Stimulated activated effector memory CD8-positive, alpha-beta T cell treated with anti-CD3 and anti-CD28 coated beads, Interleukin-12 subunit alpha, Interleukin-12 subunit beta, amount 100 ng/mL, for 72 hours (primary cell): ENCODE results near the gene CDHR1.

Experiments used
- ATAC-seq: fragments of 150-1000 bp; cut with Tn5 transposase; 2 replicates; pipeline ENCODE4 v1.10.0; 2021
- DNase-seq, 2 donors: peaks; one replicate each; pipeline ENCODE4 v3.0.0; 2021 to 2022; ENCODE audit warnings: low spot score in 2 of 2
- H3K27ac Mint-ChIP-seq: one replicate; pipeline ENCODE4 v1.8.0; 2022; ENCODE audit warnings: mild to moderate bottlenecking, mixed read lengths
- H3K36me3 Mint-ChIP-seq: one replicate; pipeline ENCODE4 v1.8.0; 2022; ENCODE audit warnings: mild to moderate bottlenecking, mixed read lengths
- H3K4me1 Mint-ChIP-seq: one replicate; pipeline ENCODE4 v1.8.0; 2022; ENCODE audit warnings: mixed read lengths
- H3K4me3 Mint-ChIP-seq: one replicate; pipeline ENCODE4 v1.8.0; 2022; ENCODE audit warnings: mild to moderate bottlenecking, mixed read lengths
- H3K9me3 Mint-ChIP-seq: one replicate; pipeline ENCODE4 v1.8.0; 2022; ENCODE audit warnings: mixed read lengths

CDHR1 gene

DNA sequence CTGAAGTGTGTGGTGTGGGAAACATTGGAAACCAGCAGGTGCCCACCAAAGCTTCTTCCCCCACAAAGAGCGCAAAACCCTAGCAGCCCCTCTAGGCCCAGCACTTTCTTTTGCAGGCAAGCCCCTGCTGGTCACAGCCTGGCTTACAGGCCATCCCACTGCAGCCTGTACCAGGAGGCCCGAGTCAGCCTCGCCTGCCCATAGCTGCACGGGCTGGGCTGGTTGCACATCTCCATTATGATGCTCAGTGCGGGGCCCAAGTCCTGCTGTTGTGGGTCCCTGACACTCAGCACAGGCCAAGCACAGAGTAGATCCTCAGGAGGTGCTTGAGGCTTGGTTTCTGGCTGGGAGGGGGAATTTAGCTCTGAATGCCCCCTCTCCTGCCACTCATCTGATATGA, 8.0 kb downstream of the CDHR1 start:
- H3K4me3 Mint-ChIP-seq = no peak overlapping the region
- no peak for DNase-seq
- no peak for ATAC-seq
- no peak overlapping the region for H3K27ac Mint-ChIP-seq
- no peaks in the 10 kb centered on the region for H3K36me3 Mint-ChIP-seq
- H3K4me1 Mint-ChIP-seq = peaks cover 6% of the 10 kb centered on the region
- no peaks in the 10 kb centered on the region for H3K9me3 Mint-ChIP-seq

DNA sequence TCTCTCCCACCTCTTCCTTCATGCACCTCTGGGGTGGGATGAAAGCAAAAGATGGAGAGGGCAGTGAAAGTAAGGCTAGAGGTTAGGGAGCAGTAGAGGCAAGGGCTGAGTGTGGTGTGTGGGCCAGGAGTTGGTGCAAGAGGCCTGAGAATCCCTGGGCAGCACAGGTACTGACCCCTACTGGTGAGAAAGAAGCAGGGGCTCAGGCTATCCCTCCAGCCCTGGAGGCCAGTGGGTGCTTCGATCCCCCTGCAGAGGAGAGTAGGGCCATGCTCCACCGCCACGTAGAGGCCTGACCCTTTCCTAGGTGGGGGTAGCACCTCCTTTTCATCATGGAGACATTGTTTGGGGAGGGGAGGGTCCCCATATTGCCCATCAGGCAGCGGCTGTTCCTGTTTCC, 9.8 kb downstream of the CDHR1 start:
- Mint-ChIP-seq H3K4me1 (peaks cover 6% of the 10 kb centered on the region), H3K9me3 (no peaks in the 10 kb centered on the region), H3K4me3 (no peak overlapping the region), H3K36me3 (no peaks in the 10 kb centered on the region), H3K27ac (no peak overlapping the region)
- no peak for ATAC-seq
- no peak for DNase-seq

DNA sequence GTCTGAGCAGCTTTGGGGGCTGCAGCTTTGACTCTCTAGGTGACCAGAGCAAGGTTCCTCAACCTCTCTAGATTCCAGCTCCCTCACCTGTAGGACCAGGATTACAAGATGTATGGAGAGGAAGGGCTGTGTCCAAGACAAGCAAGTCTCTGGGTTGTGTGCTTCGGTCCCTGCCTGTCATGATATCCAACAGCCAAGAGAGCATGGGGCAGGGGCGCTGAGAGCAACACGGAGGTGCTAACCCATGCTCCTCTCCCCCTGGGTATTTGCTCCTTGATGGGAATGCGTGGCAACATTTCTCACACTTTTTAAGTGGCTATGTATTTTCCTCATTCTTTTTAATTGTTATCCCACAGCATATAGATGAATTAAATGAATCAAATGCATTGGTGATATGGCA, 10.3 kb downstream of the CDHR1 start:
- Mint-ChIP-seq H3K4me1 (peaks cover 6% of the 10 kb centered on the region), H3K27ac (no peak overlapping the region), H3K9me3 (no peaks in the 10 kb centered on the region), H3K36me3 (no peaks in the 10 kb centered on the region), H3K4me3 (no peak overlapping the region)
- DNase-seq (no peak), ATAC-seq (no peak)

DNA sequence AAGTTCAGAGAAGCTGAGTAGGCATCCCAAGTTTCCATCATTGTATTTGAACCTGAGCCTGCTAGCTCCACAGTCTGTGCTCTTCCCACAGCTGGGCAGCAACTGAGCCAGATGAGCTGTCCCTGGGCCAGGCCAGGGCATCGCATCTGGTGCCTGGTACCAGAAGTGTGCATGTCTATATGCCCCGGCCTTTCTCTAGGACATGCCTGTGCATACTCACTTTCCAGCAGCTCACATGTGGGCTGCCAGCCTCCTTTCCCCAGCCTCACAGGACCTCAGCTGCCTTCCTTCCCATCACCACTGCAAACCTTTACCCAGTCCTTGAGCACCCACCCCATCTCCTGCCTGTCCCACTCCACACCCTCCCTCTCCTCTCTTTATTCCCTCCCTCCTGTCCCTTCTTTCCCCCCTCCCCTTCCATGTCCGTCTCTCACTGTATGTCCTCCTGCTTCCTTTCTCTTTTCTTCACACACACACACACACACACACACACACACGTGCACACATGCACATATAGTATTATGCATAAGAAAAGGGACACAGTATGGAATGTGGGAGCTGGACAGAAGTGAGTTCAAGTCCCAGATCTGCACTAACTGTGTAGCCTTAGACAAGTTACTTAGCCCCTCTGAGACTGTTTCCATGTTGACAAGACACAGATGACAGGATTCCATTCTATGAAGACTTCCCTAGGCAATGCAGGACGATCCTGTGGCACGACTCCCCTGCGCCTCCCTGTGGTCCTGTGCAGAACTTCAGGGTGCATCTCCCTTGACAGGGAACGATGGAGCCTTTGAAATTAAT, 10.9 kb downstream of the CDHR1 start:
- H3K27ac Mint-ChIP-seq = no peak overlapping the region
- peak; percentile 62 to 84 for DNase-seq
- H3K36me3 Mint-ChIP-seq = no peaks in the 10 kb centered on the region
- ATAC-seq = peak; percentile 83
- peaks cover 6% of the 10 kb centered on the region for H3K4me1 Mint-ChIP-seq
- H3K4me3 Mint-ChIP-seq = no peak overlapping the region
- H3K9me3 Mint-ChIP-seq = no peaks in the 10 kb centered on the region

DNA sequence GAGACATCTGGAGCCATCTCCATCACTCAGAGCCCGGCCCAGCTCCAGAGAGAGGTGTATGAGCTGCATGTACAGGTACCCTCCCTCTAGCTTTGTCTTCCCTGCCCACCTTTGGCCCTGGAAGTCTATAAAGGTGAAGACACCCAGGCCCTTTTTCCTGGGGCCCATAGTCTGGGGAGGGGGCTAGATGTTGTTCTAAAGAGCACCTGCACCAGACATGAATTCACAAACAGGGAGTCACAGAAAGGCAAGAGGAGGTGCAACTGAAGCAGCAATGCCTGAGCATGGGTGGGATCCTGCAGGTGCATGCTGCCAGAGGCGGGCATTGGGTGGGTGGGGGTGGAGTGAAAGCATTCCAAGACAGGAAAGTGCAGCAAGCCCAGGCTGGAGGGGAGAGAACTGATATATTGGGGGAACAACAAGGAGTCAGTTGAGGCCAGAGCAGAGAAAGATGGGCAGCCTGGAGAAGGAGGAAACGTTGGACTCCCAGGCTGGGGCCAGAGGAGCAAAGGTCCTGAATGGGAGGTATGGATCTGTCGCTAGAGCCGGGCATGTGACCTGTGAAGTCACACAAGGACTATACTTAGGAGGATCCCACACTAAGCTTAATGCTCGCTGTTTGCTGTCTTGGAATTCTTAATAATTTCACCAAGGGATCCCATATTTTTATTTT, 11.7 kb downstream of the CDHR1 start:
- Mint-ChIP-seq H3K27ac (peak overlapping the region; percentile 72), H3K4me1 (peaks cover 6% of the 10 kb centered on the region), H3K4me3 (no peak overlapping the region), H3K9me3 (no peaks in the 10 kb centered on the region), H3K36me3 (no peaks in the 10 kb centered on the region)
- ATAC-seq (no peak), DNase-seq (no peak)

DNA sequence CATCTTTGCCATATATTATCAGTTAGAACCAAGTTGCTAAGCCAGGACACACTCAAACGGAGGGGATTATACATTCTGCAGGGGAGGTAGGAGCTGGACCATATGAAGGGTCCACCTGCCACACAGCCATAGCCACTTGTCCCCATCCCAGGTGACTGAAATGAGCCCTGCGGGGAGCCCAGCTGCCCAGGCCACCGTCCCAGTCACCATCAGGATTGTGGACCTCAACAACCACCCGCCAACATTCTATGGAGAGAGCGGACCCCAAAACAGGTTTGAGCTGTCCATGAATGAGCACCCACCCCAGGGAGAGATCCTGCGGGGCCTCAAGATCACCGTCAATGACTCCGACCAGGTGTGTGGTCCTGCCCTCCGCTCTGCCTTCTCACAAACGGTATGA, 13.7 kb downstream of the CDHR1 start:
- no peak overlapping the region for H3K27ac Mint-ChIP-seq
- ATAC-seq = no peak

DNA sequence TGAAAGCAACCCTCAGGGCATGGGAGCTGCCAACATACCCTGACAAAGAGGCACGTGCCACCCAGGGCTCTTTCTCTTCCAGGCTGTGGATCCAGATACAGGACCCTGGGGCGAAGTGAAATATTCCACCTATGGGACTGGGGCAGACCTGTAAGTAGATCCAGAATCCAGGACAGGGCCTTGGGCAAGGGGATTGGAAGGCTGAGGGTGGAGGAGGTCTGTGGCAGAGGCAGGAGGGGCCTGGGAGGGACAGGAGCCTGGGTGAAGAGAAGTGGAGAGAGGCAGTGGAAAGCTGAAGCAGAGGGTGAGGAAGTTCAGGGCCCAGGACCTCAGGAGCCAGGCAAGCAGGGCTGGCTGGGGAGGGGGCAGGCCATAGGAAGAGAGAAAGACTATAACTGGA, 17.2 kb downstream of the CDHR1 start:
- ATAC-seq = no peak
- Mint-ChIP-seq H3K4me1 (peaks cover 7% of the 10 kb centered on the region), H3K36me3 (no peaks in the 10 kb centered on the region), H3K27ac (no peak overlapping the region), H3K9me3 (no peaks in the 10 kb centered on the region), H3K4me3 (no peak overlapping the region)
- no peak for DNase-seq

More for the DNA sequence above, 13.7 kb downstream of the CDHR1 start:
- Mint-ChIP-seq H3K36me3 (no peaks in the 10 kb centered on the region), H3K4me3 (no peak overlapping the region), H3K9me3 (no peaks in the 10 kb centered on the region), H3K4me1 (peaks cover 6% of the 10 kb centered on the region)
- no peak for DNase-seq

DNA sequence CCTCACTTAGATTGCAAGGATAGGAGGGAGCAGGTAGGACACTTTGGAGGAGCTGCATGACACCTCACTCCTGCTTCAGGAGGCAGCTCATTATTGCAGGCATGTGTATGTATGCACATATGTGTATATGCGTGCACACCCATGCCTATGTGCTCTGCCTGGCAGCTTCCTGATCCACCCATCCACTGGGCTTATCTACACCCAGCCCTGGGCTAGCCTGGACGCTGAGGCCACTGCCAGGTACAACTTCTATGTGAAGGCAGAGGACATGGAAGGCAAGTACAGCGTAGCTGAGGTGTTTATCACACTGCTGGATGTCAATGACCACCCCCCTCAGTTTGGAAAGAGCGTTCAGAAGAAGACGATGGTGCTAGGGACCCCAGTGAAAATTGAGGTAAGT, 17.7 kb downstream of the CDHR1 start:
- Mint-ChIP-seq H3K9me3 (no peaks in the 10 kb centered on the region), H3K27ac (no peak overlapping the region), H3K4me1 (peaks cover 7% of the 10 kb centered on the region), H3K4me3 (no peak overlapping the region), H3K36me3 (no peaks in the 10 kb centered on the region)
- ATAC-seq (peak; percentile 8), DNase-seq (no peak)

DNA sequence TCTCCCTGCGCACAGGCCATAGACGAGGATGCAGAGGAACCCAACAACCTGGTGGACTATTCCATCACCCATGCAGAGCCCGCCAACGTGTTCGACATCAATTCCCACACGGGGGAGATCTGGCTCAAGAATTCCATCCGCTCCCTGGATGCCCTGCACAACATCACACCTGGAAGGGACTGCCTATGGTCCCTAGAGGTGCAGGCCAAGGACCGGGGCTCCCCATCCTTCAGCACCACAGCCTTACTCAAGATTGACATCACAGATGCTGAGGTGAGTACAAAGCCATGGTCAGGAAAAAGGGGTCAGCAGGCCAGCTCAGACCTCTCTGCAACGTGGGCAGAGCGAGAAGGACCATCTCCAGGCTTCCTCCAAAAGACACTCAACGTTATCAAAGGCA, 18.7 kb downstream of the CDHR1 start:
- ATAC-seq (no peak), DNase-seq (no peak)
- Mint-ChIP-seq H3K4me1 (peaks cover 7% of the 10 kb centered on the region), H3K4me3 (no peak overlapping the region), H3K9me3 (no peaks in the 10 kb centered on the region), H3K27ac (no peak overlapping the region), H3K36me3 (no peaks in the 10 kb centered on the region)

DNA sequence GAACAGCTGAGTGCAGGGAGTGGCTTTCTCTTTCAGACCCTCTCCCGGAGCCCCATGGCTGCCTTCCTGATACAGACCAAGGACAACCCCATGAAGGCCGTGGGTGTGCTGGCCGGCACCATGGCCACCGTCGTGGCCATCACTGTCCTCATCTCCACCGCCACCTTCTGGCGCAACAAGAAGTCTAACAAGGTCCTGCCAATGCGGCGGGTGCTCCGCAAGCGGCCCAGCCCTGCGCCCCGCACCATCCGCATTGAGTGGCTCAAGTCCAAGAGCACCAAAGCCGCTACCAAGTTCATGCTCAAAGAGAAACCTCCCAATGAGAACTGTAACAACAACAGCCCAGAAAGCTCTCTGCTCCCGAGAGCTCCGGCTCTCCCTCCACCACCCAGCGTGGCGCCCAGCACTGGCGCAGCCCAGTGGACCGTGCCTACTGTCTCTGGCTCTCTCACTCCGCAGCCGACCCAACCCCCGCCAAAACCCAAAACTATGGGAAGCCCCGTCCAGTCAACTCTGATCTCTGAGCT, 19.8 kb downstream of the CDHR1 start:
- Mint-ChIP-seq H3K9me3 (no peaks in the 10 kb centered on the region), H3K4me1 (peaks cover 7% of the 10 kb centered on the region), H3K36me3 (no peaks in the 10 kb centered on the region), H3K27ac (no peak overlapping the region), H3K4me3 (no peak overlapping the region)
- DNase-seq (no peak), ATAC-seq (no peak)

DNA sequence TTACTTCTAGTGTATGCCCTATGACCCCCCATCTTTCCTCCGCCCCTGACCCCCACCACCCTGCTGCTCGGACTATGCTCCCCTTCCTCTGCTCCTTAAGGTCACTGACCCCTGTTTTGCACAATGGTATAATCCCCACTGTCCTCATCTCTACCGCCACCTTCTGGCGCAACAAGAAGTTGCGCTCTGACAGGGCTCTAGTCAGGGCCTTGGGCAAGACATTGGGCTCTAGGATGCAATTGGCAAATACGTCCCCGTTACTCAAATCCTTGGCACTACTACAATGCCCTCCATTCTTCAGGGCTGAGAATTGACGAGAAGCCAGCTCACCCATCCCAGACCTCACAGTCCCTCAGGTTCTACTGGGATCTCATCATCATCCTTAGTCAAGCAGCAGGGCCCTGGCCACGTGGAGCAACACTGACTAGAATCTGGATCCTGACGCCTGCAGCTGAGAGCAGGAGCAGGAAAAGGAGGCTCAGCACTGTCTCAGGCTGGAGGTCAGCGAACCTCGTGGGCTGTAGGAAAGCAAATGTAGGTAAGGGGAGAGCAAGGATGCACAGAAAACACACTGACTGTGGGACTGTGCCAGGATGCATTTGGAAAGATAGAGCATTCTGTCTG, 20.4 kb downstream of the CDHR1 start:
- Mint-ChIP-seq H3K4me1 (peaks cover 7% of the 10 kb centered on the region), H3K9me3 (peaks cover 4% of the 10 kb centered on the region), H3K4me3 (no peak overlapping the region), H3K36me3 (no peaks in the 10 kb centered on the region), H3K27ac (no peak overlapping the region)
- peak; percentile 75 for ATAC-seq
- DNase-seq = peak; percentile 28 to 71

DNA sequence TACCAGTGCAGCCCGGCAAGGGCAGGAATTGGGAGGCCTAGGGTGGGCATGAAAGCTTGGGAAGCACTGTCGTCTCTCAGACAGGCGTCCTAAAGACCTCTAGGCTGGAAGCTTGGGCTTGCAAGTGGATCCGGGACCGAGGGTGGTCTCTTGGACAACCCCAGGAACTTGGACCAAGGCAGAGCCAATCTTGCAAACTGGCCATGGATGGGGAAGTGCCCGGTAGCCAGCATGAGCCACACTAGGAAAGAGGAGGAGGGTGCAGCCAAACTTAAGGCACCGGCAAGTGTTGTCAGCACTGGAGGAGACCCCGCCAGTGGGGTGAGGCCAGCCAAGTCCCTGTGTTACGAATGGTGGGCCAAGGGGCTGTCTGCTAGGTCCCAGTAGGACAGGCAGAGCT, 22.5 kb downstream of the CDHR1 start:
- peaks cover 7% of the 10 kb centered on the region for H3K4me1 Mint-ChIP-seq
- H3K9me3 Mint-ChIP-seq = peaks cover 4% of the 10 kb centered on the region
- H3K27ac Mint-ChIP-seq = no peak overlapping the region
- ATAC-seq (no peak), DNase-seq (no peak)
- H3K4me3 Mint-ChIP-seq = no peak overlapping the region
- H3K36me3 Mint-ChIP-seq = no peaks in the 10 kb centered on the region

DNA sequence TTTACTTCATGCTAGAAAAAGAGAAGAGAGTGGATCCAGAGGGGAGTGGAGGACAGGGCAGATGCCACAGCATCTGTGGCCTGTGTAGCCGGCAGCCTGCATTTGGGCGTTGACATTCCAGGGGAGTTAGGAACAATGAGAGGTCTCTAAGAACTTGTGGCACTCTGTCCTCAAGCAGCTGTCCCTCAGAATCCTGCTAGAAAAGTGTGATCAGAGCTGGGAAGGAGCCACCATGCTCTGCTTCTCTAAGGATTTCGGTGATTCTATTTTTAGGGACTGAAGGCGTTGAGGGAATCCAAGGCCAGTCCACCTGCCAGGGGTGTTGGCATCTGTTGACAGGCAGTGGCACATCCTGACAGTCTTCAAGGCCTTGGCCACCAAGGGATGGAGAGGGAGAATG, 23.4 kb downstream of the CDHR1 start:
- Mint-ChIP-seq H3K4me3 (no peak overlapping the region), H3K27ac (no peak overlapping the region)

DNA sequence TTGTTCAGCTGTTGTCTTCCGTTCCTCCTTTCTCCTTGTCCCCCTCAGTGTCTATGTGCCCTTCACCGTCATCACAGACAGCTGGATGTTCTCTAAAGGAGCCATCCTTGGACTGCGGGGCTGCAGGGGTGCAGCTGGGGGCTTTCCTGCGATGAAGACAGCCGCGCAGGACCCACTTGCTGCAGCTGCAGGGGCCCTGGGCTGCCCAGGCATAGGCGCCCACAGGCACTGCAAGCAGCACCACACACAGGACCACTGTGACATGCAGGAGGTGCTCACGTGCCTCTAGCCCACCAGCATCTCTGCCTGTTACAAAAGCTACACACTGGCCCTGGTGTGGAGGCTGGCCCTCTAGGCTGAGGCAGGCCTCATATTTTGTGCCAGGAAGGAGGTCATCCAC, 27.6 kb downstream of the CDHR1 start:
- Mint-ChIP-seq H3K9me3 (peaks cover 4% of the 10 kb centered on the region), H3K27ac (no peak overlapping the region)
- no peak for DNase-seq

More for the DNA sequence above, 23.4 kb downstream of the CDHR1 start:
- H3K9me3 Mint-ChIP-seq = peaks cover 4% of the 10 kb centered on the region
- DNase-seq = no peak
- H3K36me3 Mint-ChIP-seq = no peaks in the 10 kb centered on the region
- H3K4me1 Mint-ChIP-seq = peaks cover 7% of the 10 kb centered on the region
- ATAC-seq = no peak

DNA sequence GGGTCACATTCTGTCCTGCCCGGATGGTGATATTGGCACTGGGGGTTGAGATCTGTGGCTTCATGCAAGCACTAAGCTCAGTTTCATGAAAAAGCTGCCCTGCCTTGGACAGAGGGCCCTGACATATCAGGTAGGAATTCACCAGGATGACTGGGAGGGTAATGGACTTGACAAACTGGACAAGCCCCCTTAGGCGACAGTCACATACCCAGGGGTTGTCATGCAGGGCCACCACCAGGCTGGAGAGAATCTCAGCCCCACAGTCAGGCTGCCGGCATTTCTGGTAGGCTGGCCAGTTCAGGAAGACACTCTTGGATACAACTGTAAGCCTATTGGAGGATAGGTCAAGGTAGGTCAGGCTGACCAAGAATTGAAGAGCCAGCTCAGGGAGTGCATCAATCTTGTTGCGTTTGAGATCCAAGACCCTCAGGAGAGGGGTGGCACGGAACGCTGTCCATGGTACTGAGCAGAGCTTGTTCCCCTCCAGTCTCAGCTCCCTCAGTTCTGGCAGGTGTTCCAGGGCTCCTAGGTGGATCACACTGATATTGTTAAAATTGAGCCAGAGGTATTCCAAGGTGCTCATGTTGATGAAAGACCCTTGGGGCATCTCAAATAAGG, 30.2 kb downstream of the CDHR1 start:
- Mint-ChIP-seq H3K4me3 (no peak overlapping the region), H3K36me3 (no peaks in the 10 kb centered on the region), H3K9me3 (peaks cover under 1% of the 10 kb centered on the region), H3K27ac (no peak overlapping the region), H3K4me1 (no peaks in the 10 kb centered on the region)
- ATAC-seq = no peak
- DNase-seq = no peak

More for the DNA sequence above, 27.6 kb downstream of the CDHR1 start:
- H3K4me3 Mint-ChIP-seq = no peak overlapping the region
- H3K36me3 Mint-ChIP-seq = no peaks in the 10 kb centered on the region
- no peak for ATAC-seq
- H3K4me1 Mint-ChIP-seq = no peaks in the 10 kb centered on the region
